Diencephalon (tissue), 1 donor: ENCODE data around the gene RTRAF. TPM values are rescaled to one million over a fixed set of nuclear protein-coding genes. Genes with fewer than 3 reads are reported as not detected.

Experiments used
- total RNA-seq: library from RNA; depleted of rRNA; stranded (reverse); fragments of >200 nt; gene quantifications from one replicate; pipeline ENCODE4 v1.2.3, GENCODE V29; 2014

The RTRAF gene
- total RNA-seq = 44.8 TPM

GRCh38 chr14:51989293-51990234, at the start of gene RTRAF:
RTRAF (plus strand) TSS chr14:51989546; CDS start chr14:51989640, 94 bp downstream.

Other genes with a start within 250 kb of the RTRAF start
- 424 TPM for gene GNG2, start 128.9 kb upstream of the RTRAF start, total RNA-seq
- 13.6 TPM for gene NID2, start 79.5 kb downstream of the RTRAF start, total RNA-seq